Ovary (tissue), 9 donors: ENCODE results near the gene HOXD9. TPM values are rescaled to one million over a fixed set of nuclear protein-coding genes. Genes with fewer than 3 reads are reported as not detected.

Source experiments
- DNase-seq, 5 donors: peaks; one replicate each; pipeline ENCODE4 v3.0.0-alpha.2; 2019 to 2020
- H3K27ac ChIP-seq, 2 donors: fragments of 200-600 bp; one replicate each; pipeline versions ENCODE4 v1.5.1 to v1.8.0; 2019 to 2022
- H3K27me3 ChIP-seq: fragments of 200-600 bp; one replicate; pipeline ENCODE4 v1.8.0; 2022
- H3K36me3 ChIP-seq: fragments of 200-600 bp; sonication (generic); one replicate; pipeline ENCODE4 v1.5.1; 2019
- H3K4me1 ChIP-seq: one replicate; pipeline ENCODE4 v1.8.1; 2013; ENCODE audit warnings: mild to moderate bottlenecking, moderate library complexity; ENCODE audit not compliant: insufficient read depth
- H3K4me3 ChIP-seq: fragments of 200-600 bp; sonication (generic); one replicate; pipeline ENCODE4 v1.5.1; 2017
- H3K9me3 ChIP-seq, 2 donors: fragments of 200-600 bp in 1 of 2; sonication (generic) in 1 of 2; one replicate each; pipeline versions ENCODE4 v1.5.1 to v1.8.1; 2013 to 2019; ENCODE audit warnings: mild to moderate bottlenecking in 1 of 2, moderate library complexity in 1 of 2
- EP300 ChIP-seq: sonication (generic); formaldehyde crosslinking; IDR thresholded peaks from one replicate; pipeline ENCODE4 v1.6.1; 2017; ENCODE audit warnings: antibody characterized with exemption
- POLR2A ChIP-seq: fragments of 450-650 bp; IDR thresholded peaks from one replicate; pipeline ENCODE4 v1.6.1; 2017; ENCODE audit warnings: antibody characterized with exemption, mild to moderate bottlenecking, moderate library complexity
- WGBS, 3 donors: extraction: QIAGEN DNeasy Blood & Tissue Kit in 1 of 3; methylation state at CpG; one replicate each; pipeline versions ENCODE4 v1.1.5 to v1.1.7; 2013 to 2017; 5-methylcytosine and 5-hydroxymethylcytosine counted together
- intact Hi-C, 4 donors: fragments of 100-400 bp; cut with DNase I; formaldehyde crosslinking; loops; one replicate each; pipeline versions ENCODE4 v1.11.0 to v1.15.1; 2022 to 2023
- polyA plus RNA-seq, 2 donors: library from polyadenylated mRNA; stranded (reverse); fragments of 200-250 nt in 1 of 2; fragments of 350-450 nt in 1 of 2; fragmentation: Illumina TruSeq in 1 of 2; extraction: RNeasy Lipid Tissue Mini Kit (QIAGEN cat#74804) in 1 of 2; gene quantifications; one replicate each; pipeline ENCODE4 v1.2.3, GENCODE V29; 2013 to 2014
- total RNA-seq, 7 donors: library from RNA; depleted of rRNA in 2 of 7; stranded (reverse); fragments of >200 nt in 2 of 7; fragmentation: NEBNext Ultra II Directional in 3 of 7; extraction: Animal tissue kit (Norgen Biotek cat#: 25700) in 3 of 7; gene quantifications; one replicate each; pipeline versions ENCODE4 v1.1.0 to v1.2.4, GENCODE V29; 2016 to 2023
- TF ChIP-seq, protein P1 (sequence below), 3 donors: fragments of 450-650 bp in 2 of 3; fragments of 200-600 bp in 1 of 3; IDR thresholded peaks; one replicate each; pipeline versions ENCODE4 v1.5.1 to v1.8.0; 2016 to 2022; ENCODE audit warnings: antibody characterized with exemption in 3 of 3, mild to moderate bottlenecking in 1 of 3
- donor health status: DM: no; HTN: no; CAD: no; lungs with moderate emphysema.
- donor health status: DM: no; HTN: no; CAD: no.
- donor health status: Bipolar disorder and iron deficiency.
- donor health status: DM: yes; HTN: yes; CAD: no.
- donor health status: DM: no; HTN: no; CAD: no.
- donor health status: DM: yes; HTN: yes; CAD: no.

The HOXD9 gene
- total and polyA plus RNA-seq, 9 donors = 9.7 to 20.6 (median 12.8) TPM

DNA sequence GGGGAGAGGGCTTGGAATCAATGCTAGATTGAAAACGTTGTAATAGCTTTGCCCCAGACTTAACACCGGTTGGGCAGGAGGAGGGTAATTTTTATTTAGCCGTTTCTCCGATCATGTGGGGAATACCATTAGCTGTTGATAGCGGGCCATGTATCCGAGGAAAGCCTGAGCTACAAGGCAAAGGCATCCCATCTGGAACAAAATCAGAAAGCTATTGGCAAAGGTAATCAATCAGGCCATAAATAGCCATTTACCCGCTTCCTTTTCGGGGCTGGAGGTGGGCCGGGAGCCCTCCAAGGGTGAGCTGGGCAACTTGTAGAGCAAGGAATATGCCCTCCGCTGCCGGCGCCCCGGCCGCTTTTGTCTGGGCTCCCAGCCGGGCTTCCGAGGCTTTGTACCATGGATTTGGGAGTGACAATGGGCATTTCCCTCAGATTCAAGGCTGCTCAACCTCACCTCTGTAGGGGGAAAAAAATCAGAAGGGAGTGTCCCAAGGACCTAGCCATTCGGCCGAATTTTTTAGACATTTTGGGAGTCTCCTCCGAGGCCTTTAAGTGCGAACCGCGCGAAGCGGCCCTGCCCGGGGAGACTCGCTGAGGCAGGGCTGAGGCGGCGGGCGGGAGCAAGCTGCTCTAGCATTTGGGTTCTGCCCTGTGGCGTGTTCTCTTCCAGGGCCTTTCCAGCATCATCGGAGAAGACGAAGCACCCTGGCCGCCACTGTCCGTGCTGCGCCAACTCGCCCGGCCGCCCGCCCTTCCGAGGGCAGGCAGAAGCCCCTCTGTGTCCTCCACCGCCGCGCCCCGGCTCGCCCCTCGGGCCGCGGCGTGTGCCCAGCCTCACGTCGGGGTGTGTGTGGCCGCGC, 1.1 kb upstream of the HOXD9 start:
- Histone ChIP-seq H3K27ac (peak overlapping the region; percentile 87 to 92), H3K4me3 (peak overlapping the region; percentile 76), H3K9me3 (no peaks in the 10 kb centered on the region), H3K27me3 (no peaks in the 10 kb centered on the region), H3K36me3 (no peaks in the 10 kb centered on the region), H3K4me1 (no peaks in the 10 kb centered on the region)
- intact Hi-C loops = loop anchor here in 1 of 4 donors (5.0 to 10.0 kb wide), 2 partner anchors 693 to 1091 kb away; partner anchors contain the start of gene HNRNPA3
- peak in 1 of 5 donors; percentile 33 for DNase-seq
- 29 to 45% (median 37%) methylated on average over 53 of the region's 53 CpGs for WGBS, 3 donors
- TF ChIP-seq POLR2A (no peak), EP300 (no peak)
- TF ChIP-seq, protein P1, sequence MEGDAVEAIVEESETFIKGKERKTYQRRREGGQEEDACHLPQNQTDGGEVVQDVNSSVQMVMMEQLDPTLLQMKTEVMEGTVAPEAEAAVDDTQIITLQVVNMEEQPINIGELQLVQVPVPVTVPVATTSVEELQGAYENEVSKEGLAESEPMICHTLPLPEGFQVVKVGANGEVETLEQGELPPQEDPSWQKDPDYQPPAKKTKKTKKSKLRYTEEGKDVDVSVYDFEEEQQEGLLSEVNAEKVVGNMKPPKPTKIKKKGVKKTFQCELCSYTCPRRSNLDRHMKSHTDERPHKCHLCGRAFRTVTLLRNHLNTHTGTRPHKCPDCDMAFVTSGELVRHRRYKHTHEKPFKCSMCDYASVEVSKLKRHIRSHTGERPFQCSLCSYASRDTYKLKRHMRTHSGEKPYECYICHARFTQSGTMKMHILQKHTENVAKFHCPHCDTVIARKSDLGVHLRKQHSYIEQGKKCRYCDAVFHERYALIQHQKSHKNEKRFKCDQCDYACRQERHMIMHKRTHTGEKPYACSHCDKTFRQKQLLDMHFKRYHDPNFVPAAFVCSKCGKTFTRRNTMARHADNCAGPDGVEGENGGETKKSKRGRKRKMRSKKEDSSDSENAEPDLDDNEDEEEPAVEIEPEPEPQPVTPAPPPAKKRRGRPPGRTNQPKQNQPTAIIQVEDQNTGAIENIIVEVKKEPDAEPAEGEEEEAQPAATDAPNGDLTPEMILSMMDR (IDR thresholded peaks at IDR 0.05) = no peak

DNA sequence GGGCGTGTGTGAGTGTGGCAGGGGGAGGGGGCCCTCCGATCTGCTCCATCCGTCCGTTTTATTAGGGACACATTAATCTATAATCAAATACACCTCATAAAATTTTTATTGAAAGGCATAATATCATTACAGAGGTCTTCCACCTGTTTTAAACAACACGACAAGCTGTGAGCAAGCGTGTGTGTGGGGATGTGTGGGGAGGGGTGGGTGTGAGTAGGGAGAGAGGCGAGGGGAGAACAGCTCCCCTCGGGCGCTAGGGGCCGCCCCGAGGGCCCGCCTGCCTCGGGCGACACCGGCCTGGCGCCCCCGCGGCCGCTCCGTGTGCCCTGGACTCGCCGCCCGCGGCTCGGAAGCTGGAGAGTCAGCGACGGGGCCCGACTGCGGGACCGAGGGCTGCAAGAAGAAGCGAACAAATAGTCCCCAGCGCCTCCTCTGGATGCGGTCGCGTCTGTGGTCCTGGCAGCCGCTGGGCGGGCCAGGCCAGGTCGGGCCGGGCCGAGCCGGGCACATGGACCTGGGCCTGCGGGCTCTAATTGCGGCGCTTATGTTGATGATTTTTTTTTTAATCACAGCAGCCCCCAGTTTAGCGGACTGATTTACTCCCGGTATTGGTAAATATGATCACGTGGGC, 352 bp upstream of the HOXD9 start:
- Histone ChIP-seq H3K9me3 (no peaks in the 10 kb centered on the region), H3K4me1 (no peaks in the 10 kb centered on the region), H3K27ac (peak overlapping the region; percentile 87 to 92), H3K27me3 (no peaks in the 10 kb centered on the region), H3K4me3 (peak overlapping the region; percentile 76), H3K36me3 (no peaks in the 10 kb centered on the region)
- 1% methylated on average over 47 of the region's 47 CpGs for WGBS, 3 donors
- no peak for DNase-seq
- TF ChIP-seq, protein P1 (IDR thresholded peaks at IDR 0.05) = no peak
- TF ChIP-seq EP300 (no peak), POLR2A (no peak)
- intact Hi-C loops = loop anchor here in 1 of 4 donors (5.0 to 10.0 kb wide), 2 partner anchors 693 to 1090 kb away; partner anchors contain the start of gene HNRNPA3

DNA sequence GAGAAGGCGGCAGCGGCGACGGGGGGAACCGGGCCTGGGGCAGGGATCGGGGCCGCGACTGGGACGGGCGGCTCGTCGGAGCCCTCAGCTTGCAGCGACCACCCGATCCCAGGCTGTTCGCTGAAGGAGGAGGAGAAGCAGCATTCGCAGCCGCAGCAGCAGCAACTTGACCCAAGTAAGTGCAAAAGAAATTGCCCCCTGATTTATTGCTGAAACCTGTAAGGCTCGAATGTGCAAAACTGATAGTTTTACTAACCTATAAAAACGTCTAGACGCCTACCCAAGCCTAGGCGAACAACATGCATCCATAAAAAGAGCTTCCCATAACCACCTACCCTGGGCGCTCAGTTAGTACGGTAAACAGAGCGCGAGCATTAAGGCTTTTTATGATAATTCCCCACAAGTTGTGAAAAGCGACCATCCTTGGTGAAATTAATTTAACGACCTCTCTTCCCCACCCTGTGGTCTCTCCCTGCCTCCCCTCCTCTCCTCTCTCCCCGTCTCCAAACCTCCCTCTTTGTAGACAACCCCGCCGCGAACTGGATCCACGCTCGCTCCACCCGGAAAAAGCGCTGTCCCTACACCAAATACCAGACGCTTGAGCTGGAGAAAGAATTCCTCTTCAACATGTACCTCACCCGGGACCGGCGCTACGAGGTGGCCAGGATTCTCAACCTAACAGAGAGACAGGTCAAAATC, 1.0 kb downstream of the HOXD9 start:
- no peaks in the 10 kb centered on the region for H3K9me3 ChIP-seq
- intact Hi-C loops = loop anchor here in 1 of 4 donors (5.0 to 10.0 kb wide), 2 partner anchors 691 to 1089 kb away; partner anchors contain the start of gene HNRNPA3
- DNase-seq = no peak
- WGBS, 3 donors = 5 to 8% (median 6%) methylated on average over 40 of the region's 40 CpGs
- H3K4me1 ChIP-seq = peaks cover 2% of the 10 kb centered on the region
- TF ChIP-seq POLR2A = no peak
- no peak for TF ChIP-seq EP300
- TF ChIP-seq, protein P1 (IDR thresholded peaks at IDR 0.05) = no peak
- H3K36me3 ChIP-seq = no peaks in the 10 kb centered on the region
- peak overlapping the region; percentile 87 to 92 for H3K27ac ChIP-seq
- H3K4me3 ChIP-seq = peak overlapping the region; percentile 76
- no peaks in the 10 kb centered on the region for H3K27me3 ChIP-seq
